Measurements from ENCODE around the gene SWAP70. TPM values are rescaled to one million over a fixed set of nuclear protein-coding genes. Genes with fewer than 3 reads are reported as not detected.

SWAP70 gene
- total and polyA plus RNA-seq, 2 of the 13 experiments (the other 11 are each of a cell fraction or from before 2014, with no cell fraction given), result 4.6 to 8.7 TPM

DNA sequence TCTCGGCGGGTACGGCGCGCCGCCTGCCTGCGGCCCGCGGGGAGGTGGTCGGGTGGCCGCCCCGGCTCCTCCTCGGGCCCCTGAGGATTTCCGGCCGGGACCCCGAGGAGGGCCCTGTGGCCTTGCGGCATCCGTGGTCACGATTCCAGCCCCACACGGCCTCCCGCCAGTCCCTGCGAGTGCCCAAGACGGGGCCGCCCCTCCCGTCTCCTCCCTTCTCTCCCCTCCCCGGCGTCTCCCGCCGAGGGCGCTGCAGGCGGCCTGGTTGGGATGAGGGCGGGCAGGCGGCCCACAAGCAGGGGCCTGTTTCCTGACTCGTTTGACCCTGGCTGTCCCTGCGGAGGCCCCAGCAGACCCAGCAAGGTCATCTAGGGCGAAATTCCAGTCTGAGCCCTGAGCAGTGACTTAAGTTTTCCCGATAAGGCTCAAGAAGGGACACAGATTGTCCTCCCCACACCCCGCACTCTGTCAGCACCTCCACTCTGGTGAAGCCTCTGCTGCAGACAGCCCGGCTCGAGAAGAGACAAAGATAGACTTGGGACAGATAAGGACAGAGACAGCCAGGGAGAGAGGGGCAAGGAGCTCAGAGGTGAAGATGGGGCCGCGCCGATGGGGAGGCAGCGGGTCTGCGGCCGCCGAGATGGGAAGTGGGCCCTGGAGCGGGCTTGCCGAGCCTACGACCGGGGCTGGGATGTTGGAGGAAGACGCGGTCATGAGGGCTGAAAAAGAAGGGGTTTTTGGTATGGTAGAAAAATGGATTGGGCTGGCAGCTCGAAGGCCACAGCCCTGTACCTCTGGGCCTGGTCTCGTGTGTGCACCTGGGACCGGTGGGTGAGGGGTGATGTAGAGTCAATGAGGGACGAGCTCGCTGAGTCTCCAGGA, 95.0 kb downstream of the SWAP70 start (continued):
- TF ChIP-seq, protein P1, sequence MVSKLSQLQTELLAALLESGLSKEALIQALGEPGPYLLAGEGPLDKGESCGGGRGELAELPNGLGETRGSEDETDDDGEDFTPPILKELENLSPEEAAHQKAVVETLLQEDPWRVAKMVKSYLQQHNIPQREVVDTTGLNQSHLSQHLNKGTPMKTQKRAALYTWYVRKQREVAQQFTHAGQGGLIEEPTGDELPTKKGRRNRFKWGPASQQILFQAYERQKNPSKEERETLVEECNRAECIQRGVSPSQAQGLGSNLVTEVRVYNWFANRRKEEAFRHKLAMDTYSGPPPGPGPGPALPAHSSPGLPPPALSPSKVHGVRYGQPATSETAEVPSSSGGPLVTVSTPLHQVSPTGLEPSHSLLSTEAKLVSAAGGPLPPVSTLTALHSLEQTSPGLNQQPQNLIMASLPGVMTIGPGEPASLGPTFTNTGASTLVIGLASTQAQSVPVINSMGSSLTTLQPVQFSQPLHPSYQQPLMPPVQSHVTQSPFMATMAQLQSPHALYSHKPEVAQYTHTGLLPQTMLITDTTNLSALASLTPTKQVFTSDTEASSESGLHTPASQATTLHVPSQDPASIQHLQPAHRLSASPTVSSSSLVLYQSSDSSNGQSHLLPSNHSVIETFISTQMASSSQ (IDR thresholded peaks at IDR 0.05; ENCODE audit: low read depth), result no peak
- TF ChIP-seq, protein P1 (CRISPR knock-in tag; IDR thresholded peaks at IDR 0.05; ENCODE audit: borderline replicate concordance), result peak; percentile 36; the same call in 1 of the 2 replicates
- TF ChIP-seq MAFK (conservative IDR thresholded peaks at IDR 0.05 in 1 of 2, IDR thresholded peaks at IDR 0.05 in 1 of 2; ENCODE audit: low read length in 2 of 2), result no peak
- TF ChIP-seq CCDC6 (CRISPR knock-in tag; IDR thresholded peaks at IDR 0.05), result no peak
- TF ChIP-seq THYN1 (CRISPR knock-in tag; IDR thresholded peaks at IDR 0.05; ENCODE audit: borderline replicate concordance, low read depth), result no peak
- TF ChIP-seq ZNF33B (CRISPR knock-in tag; IDR thresholded peaks at IDR 0.05), result no peak
- TF ChIP-seq ZFP37 (CRISPR knock-in tag; IDR thresholded peaks at IDR 0.05; ENCODE audit: borderline replicate concordance), result 0 out of 2 replicates have a peak, but pooled peaks have one; percentile 0
- no peak; the same call in 1 of the 2 replicates for TF ChIP-seq ZNF607 (CRISPR knock-in tag; IDR thresholded peaks at IDR 0.05; ENCODE audit: borderline replicate concordance)
- peak; percentile 64 for TF ChIP-seq ASH2L (IDR thresholded peaks at IDR 0.05; ENCODE audit: insufficient read length, low read depth, low read length)
- TF ChIP-seq ZNF10 (CRISPR knock-in tag; IDR thresholded peaks at IDR 0.05; ENCODE audit: borderline replicate concordance, low read depth), result no peak
- TF ChIP-seq ZNF747 (CRISPR knock-in tag; IDR thresholded peaks at IDR 0.05; ENCODE audit: borderline replicate concordance), result peak; percentile 6; the same call in 1 of the 2 replicates
- TF ChIP-seq, protein P2, sequence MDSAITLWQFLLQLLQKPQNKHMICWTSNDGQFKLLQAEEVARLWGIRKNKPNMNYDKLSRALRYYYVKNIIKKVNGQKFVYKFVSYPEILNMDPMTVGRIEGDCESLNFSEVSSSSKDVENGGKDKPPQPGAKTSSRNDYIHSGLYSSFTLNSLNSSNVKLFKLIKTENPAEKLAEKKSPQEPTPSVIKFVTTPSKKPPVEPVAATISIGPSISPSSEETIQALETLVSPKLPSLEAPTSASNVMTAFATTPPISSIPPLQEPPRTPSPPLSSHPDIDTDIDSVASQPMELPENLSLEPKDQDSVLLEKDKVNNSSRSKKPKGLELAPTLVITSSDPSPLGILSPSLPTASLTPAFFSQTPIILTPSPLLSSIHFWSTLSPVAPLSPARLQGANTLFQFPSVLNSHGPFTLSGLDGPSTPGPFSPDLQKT (CRISPR knock-in tag; IDR thresholded peaks at IDR 0.05; ENCODE audit: borderline replicate concordance), result no peak
- 0 out of 2 replicates have a peak, but pooled peaks have one; percentile 26 for TF ChIP-seq MED13 (CRISPR knock-in tag; IDR thresholded peaks at IDR 0.05)
- TF ChIP-seq ZMYM4 (CRISPR knock-in tag; IDR thresholded peaks at IDR 0.05), result peak; percentile 37; the same call in 1 of the 2 replicates
- no peak; the same call in 1 of the 2 replicates for TF ChIP-seq ZNF713 (CRISPR knock-in tag; IDR thresholded peaks at IDR 0.05)
- TF ChIP-seq RXRA (CRISPR knock-in tag; IDR thresholded peaks at IDR 0.05), result peak; percentile 95
- no peak for TF ChIP-seq SYNCRIP (IDR thresholded peaks at IDR 0.05; ENCODE audit: insufficient read depth, low read depth, low read length)
- TF ChIP-seq MTF2 (CRISPR knock-in tag; IDR thresholded peaks at IDR 0.05; ENCODE audit: borderline replicate concordance), result peak; percentile 44; the same call in 1 of the 2 replicates
- TF ChIP-seq KMT2A (CRISPR knock-in tag; IDR thresholded peaks at IDR 0.05), result no peak; the same call in 1 of the 2 replicates
- 0 out of 2 replicates have a peak, but pooled peaks have one; percentile 33 for TF ChIP-seq CAMTA2 (CRISPR knock-in tag; IDR thresholded peaks at IDR 0.05; ENCODE audit: borderline replicate concordance)
- no peak for TF ChIP-seq EEA1 (CRISPR knock-in tag; IDR thresholded peaks at IDR 0.05; ENCODE audit: borderline replicate concordance)
- TF ChIP-seq ELF1 (CRISPR knock-in tag; IDR thresholded peaks at IDR 0.05), result peak; percentile 57
